ENCODE data around the gene DYRK1A.

GRCh38 chr21:37416914-37417313 lies 50.3 kb downstream of the DYRK1A start:
- TF ChIP-seq EZH2 (IDR thresholded peaks at IDR 0.05; ENCODE audit: low read length, unreplicated experiment) (no peak), CTCF (conservative IDR thresholded peaks at IDR 0.05; ENCODE audit: low read depth, low read length) (no peak)
